ENCODE results near the gene ASB18.

The ASB18 gene

GRCh38 chr2:236208019-236208926, 55.9 kb downstream of the ASB18 start:
- no peak for DNase-seq (ENCODE audit: low spot score)

GRCh38 chr2:236207472-236207871, 56.7 kb downstream of the ASB18 start:
- DNase-seq (ENCODE audit: low spot score), result no peak

DNA sequence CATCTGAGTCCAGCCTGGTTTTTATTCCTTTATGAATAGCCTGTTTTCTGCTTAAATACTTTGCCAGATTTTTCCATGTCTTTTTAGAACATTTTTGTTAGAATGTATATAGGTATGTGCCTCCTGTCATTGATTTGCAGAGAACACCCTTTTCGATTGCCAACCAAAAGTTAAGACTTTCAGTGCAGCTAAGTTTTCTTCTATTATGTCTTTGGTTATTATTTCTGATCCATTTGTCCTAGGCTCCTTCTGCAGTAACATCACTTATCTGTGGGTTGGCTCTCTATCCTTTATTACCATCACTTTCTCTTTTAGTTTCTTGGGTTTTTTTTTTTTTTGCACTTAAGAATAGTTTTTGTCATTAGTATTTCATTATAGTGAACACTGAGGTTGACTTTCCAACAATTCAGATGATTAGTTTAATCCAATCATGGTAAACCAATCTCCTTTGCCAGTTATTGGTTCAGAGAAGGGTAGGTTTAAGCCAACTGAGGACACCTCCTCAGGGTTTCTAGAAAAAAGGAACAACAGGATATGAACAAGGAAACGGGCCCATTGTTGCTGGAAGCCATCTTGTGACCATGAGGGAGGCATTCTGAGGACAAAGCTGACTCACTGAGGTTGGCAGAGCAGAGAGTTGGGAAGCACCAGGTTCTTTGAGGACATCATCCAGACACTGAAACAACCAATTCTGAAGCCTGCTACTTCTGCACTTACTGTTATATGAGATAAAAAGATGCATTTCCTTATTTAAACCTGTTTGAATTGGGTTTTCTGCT, 58.1 kb downstream of the ASB18 start:
- DNase-seq (ENCODE audit: low spot score), result no peak

- no peak for DNase-seq (ENCODE audit: low spot score)
Measured at GRCh38 chr2:236204953-236205352, 59.3 kb downstream of the ASB18 start.

DNA sequence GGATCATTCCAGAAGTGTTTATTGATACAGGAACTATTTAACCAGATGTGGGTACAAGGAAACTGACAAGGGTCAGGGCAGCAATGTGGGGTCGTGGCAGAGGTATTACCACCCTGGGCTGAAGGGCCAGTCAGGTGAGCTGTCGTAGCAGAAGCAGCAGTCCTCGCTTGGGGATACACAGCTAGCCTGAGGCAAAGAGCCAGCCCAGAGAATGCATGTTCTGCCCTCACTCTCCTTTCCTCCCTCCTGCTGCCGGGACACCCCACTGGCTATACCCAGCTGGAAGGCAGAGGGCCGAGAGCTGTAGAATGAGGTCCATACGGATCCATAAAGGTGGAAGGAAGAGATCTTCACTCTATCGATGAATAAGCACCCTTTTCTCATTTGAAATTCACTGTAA, 63.8 kb downstream of the ASB18 start:
- DNase-seq (ENCODE audit: low spot score), result no peak

- no peak for DNase-seq (ENCODE audit: low spot score)
Measured at GRCh38 chr2:236196366-236196765, 67.8 kb downstream of the ASB18 start.

- no peak for DNase-seq (ENCODE audit: low spot score)
Measured at GRCh38 chr2:236195726-236196125, 68.5 kb downstream of the ASB18 start.

DNA sequence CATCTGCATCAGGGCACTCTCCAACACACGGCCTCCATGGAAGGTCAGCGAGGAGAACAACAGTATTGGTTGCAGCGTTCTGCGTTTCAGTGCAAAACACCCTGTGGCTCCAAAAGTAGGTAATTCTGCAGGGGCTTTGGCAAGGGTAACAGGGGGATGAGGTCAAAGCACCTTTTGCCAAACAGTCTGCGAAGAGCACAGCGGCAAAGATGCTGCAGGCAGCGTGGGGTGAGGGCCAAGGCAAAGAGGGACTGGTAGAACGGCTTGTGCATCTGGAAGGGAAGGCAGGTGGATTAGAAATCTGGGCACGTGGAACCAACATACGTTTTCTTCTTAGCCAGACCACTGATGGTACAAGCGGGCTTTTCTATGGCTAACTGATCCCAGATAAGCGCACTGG, 69.4 kb downstream of the ASB18 start:
- no peak for DNase-seq (ENCODE audit: low spot score)

DNA sequence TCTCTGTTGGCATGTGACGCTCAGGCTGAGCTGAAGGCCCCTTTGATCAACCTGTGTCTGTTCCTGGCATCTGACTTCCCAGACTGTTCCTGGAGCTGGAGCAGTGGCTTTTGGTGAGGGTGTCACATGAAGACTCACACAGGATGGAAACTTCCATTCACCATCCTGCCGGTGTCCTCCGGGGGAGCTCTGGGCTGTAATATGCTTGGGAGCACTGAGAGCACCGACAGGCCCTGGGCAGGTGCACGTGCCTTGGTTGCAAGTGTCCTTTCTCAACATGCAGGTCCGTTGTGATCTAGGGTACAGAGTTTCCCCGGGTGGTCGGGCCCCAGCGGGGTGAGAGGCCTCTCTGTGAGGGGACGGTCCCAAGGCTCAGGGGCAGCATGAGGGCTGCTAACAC, 71.2 kb downstream of the ASB18 start:
- no peak for DNase-seq (ENCODE audit: low spot score)

DNA sequence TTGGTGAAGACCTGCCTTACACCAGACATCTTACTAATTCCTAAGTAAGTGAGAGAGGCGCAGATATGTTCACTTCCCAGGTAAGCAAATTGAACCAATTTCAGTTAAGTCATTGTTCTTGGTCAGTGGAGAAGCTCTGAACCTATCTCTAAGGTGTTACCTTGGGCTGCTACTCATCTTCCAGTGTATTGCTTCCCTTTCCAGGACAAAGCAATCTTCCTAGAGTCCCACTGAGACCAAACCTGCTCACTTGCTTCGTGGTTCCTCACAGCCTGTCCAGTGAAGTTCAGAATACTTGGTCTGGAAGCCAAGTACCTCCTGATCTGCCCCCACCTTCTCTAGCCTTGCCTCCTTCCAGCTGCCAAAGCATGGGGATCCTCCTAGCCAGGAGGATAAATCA, 73.5 kb downstream of the ASB18 start:
- no peak for DNase-seq (ENCODE audit: low spot score)

DNA sequence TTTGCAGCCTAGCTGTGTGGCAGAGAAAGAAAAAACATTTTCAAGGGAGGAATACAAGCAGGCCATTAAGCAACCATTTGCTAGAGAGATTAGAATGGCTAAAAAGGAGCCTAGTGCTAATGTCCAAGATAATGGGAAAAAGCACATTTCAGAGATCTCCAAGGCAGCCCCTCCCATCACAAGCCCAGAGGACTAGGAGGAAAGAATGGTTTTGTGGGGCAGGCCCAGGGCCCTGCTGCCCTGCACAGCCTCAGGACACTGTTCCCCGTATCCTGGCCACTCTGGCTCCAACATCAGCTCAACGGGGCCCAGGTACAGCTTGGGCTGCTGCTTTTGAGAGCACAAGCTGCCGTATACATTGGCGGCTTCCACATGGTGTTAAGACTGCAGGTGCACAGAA, 79.5 kb downstream of the ASB18 start:
- no peak for DNase-seq (ENCODE audit: low spot score)

DNA sequence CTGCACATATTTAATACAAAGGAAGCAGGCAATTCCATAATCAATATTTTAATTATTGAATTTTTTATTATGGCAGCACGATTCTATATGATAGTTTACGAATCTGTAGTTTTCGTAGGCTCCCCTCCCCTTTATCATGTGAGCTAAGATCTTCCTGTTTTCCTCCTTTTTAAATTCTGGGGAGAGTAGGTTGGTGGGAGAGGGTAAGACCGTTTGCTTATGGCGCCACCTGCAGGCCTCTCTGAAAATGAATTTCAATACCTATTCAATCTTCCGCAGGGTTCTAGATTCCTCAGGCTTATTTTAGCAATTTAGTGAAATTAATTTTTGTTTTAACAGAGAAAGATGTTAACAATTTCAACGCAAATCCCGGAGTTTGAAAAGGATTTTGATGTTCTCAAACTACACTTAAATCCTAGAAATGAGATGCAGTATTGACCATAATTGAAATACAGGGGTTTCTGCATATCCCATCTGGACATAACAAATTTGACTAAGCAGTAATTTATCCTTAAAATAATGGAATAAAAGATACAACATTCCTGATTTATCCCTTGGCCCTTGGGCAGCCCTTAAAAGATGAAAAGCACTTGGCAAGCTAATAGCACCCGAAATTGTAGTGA, 83.3 kb downstream of the ASB18 start:
- peak; percentile 47 for DNase-seq (ENCODE audit: low spot score)

GRCh38 chr2:236180076-236180816, 84.0 kb downstream of the ASB18 start:
- DNase-seq (ENCODE audit: low spot score), result no peak

- DNase-seq (ENCODE audit: low spot score), result no peak
Measured at GRCh38 chr2:236179236-236180075, 84.8 kb downstream of the ASB18 start.

DNA sequence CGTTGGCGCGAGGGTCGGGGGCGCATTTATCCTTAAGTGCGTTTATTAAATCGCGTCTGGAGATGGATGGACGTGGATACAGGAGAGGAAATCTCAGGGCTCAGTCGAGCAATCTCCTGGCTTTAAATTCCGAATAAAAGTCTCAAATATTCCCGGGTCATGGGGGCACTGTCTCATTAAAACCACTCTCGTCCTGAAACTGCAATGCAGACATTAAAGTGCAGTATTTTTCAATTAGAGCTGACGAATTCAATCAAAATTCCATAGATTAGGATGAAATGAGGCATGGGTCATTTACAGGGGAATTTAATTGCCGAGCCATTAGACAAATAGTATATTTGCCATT, 85.3 kb downstream of the ASB18 start:
- no peak for DNase-seq (ENCODE audit: low spot score)

- peak; percentile 50 for DNase-seq (ENCODE audit: low spot score)
Measured at GRCh38 chr2:236177967-236178889, 86.0 kb downstream of the ASB18 start.

DNA sequence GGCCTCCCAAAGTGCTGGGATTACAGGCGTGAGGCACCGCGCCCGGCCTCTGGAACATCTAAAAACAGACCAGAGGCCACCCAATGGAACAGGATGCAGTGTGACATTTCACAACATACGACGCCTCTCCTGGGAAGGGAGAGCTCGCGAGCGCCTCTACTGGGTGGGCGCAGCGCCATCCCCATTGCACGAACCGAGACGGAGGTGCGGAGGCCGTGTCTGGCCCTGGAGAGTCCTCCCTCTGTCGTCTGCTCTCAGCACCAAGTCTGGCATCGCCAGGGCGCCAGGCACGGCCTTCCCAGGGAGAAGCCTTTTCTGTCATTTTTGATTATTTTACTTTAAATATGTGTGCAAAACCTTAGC, 86.6 kb downstream of the ASB18 start:
- peak; percentile 8 for DNase-seq (ENCODE audit: low spot score)

- no peak for DNase-seq (ENCODE audit: low spot score)
Measured at GRCh38 chr2:236176951-236177350, 87.3 kb downstream of the ASB18 start.

DNA sequence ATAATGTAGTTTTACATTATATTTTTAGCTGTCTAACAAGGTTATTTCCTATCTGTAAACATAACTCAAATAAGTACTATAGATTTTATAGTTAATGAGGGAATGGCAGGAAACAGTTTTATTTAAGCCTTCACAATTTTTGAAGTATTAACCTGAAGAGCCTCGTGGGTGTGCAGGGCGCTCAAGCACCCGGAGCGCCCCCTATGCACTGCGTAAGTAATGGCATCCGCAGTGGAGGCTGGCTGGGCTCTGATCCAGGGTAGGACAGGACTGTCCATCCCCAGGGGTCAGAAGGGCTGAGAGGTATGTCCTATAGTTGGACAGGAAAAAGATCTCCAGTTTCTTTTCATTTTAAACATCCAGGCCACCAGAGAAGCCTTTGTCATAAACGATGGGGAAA, 87.8 kb downstream of the ASB18 start:
- DNase-seq (ENCODE audit: low spot score), result peak; percentile 7

DNA sequence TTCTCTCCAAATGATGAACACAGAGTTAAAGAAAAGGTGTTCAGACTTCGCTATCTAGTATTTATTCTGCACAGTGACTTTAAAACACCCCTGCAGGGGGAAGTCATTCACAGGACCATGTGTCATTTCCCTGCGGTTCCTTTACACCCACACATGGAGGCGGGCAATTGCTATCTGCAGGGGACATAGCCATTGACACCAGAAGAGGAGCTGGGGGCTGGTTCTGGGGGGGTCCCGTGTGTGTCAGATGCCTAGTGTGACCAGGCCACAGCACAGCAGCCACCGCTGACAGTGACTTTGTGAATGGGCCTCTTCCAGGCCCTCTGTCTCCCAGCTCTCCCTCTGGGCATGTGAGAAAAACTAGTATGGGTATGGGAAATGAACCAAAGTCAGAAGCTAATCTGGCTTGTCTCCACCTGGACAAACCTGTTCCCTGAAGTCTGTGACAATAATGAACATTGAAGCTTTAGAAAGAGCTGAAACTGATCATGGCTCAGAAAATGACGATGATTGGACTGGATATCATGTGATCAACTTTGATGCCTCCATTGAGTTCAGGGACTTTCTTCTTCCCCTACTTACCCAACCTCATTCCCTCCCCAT, 88.6 kb downstream of the ASB18 start:
- DNase-seq (ENCODE audit: low spot score), result no peak

Data from hematopoietic multipotent progenitor cell treated with erythropoietin and hydrocortisone succinate and interleukin-3 and kit ligand, for 17 days (in vitro differentiated cells).